HL-60 (cell line): Measurements from ENCODE around the gene ERBIN.

Source experiments
- DNase-seq, 2 experiments: peaks; one replicate each; pipeline ENCODE4 v3.0.0-alpha.2; 2010 to 2020; ENCODE audit warnings: low read depth in 1 of 2, low spot score in 1 of 2
- H3K27ac ChIP-seq: fragments of 250-450 bp; sonication (Bioruptor Pico); replicated peaks from 2 replicates; pipeline ENCODE4 v1.5.1; 2020; ENCODE audit warnings: mild to moderate bottlenecking, moderate library complexity
- H3K27me3 ChIP-seq: fragments of 250-450 bp; sonication (Bioruptor Pico); 2 replicates; pipeline ENCODE4 v1.5.1; 2021; ENCODE audit warnings: mild to moderate bottlenecking, moderate library complexity; ENCODE audit not compliant: insufficient read depth, poor library complexity, severe bottlenecking
- H3K4me3 ChIP-seq: replicated peaks from 2 replicates; pipeline ENCODE4 v1.5.1; 2011; ENCODE audit warnings: mild to moderate bottlenecking, control low read depth, low read length; ENCODE audit not compliant: insufficient read depth
- GABPA ChIP-seq: IDR thresholded peaks from 2 replicates; pipeline ENCODE4 v1.6.1; 2012; ENCODE audit warnings: low read depth
- POLR2AphosphoS5 ChIP-seq: IDR thresholded peaks from 2 replicates; pipeline ENCODE4 v1.6.1; 2012; ENCODE audit warnings: low read depth
- REST ChIP-seq: IDR thresholded peaks from 2 replicates; pipeline ENCODE4 v1.6.1; 2012; ENCODE audit warnings: low read depth; ENCODE audit not compliant: insufficient replicate concordance
- SPI1 ChIP-seq: IDR thresholded peaks from 2 replicates; pipeline ENCODE4 v1.6.1; 2012; ENCODE audit warnings: low read depth, mild to moderate bottlenecking, borderline replicate concordance
- TF ChIP-seq, protein P1 (sequence below): IDR thresholded peaks from one replicate; pipeline ENCODE4 v1.5.1; 2011; ENCODE audit warnings: low read length, control low read depth, inconsistent platforms; ENCODE audit not compliant: insufficient read depth

ERBIN gene

GRCh38 chr5:65986050-65986451 lies 59.7 kb downstream of the ERBIN start:
- DNase-seq: no peak
- Histone ChIP-seq H3K27ac (no peak overlapping the region), H3K4me3 (no peak overlapping the region), H3K27me3 (no peaks in the 10 kb centered on the region)
- TF ChIP-seq, protein P1, sequence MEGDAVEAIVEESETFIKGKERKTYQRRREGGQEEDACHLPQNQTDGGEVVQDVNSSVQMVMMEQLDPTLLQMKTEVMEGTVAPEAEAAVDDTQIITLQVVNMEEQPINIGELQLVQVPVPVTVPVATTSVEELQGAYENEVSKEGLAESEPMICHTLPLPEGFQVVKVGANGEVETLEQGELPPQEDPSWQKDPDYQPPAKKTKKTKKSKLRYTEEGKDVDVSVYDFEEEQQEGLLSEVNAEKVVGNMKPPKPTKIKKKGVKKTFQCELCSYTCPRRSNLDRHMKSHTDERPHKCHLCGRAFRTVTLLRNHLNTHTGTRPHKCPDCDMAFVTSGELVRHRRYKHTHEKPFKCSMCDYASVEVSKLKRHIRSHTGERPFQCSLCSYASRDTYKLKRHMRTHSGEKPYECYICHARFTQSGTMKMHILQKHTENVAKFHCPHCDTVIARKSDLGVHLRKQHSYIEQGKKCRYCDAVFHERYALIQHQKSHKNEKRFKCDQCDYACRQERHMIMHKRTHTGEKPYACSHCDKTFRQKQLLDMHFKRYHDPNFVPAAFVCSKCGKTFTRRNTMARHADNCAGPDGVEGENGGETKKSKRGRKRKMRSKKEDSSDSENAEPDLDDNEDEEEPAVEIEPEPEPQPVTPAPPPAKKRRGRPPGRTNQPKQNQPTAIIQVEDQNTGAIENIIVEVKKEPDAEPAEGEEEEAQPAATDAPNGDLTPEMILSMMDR: no peak
- TF ChIP-seq POLR2AphosphoS5: no peak
- TF ChIP-seq SPI1: no peak
- TF ChIP-seq GABPA: no peak
- no peak for TF ChIP-seq REST

DNA sequence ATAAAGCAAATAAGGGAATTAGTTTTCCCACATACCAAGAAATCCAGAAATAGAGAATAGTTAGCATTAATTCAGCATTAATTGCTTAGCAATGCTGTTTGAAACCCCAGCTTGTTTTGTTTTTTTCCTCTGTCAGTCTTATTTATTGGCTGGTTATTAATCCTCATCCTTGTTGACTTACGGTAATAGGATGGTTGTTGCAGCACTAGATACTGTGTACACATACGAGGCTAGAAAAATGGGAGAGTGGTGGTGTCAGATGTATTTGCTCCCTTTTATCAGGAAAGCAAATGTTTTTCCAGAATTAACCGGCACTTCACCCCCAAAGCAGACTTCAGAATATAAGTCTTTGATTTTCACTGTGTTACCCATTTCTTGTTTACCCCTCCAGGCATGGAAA lies 60.4 kb downstream of the ERBIN start:
- TF ChIP-seq REST (no peak), POLR2AphosphoS5 (no peak), SPI1 (no peak)
- TF ChIP-seq, protein P1: no peak
- no peak overlapping the region for H3K27ac ChIP-seq
- no peak overlapping the region for H3K4me3 ChIP-seq
- DNase-seq: no peak
- H3K27me3 ChIP-seq: no peaks in the 10 kb centered on the region

DNA sequence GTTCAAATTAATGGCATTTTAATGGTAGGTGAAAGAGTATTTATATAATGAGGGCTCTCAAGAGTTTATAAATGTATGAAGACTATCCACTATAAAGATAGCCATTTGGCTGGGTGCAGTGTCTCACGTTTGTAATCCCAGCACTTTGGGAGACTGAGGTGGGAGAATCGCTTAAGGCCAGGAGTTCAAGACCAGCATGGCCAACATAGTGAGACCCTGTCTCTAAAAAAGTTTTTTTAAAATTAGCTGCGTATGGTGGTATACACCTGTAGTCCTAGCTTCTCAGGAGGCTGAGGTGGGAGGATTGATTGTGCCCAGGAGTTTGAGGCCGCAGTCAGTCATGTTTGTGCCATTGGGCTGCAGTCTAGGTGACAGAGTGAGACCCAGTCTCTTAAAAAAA lies 61.6 kb downstream of the ERBIN start:
- Histone ChIP-seq H3K4me3 (no peak overlapping the region), H3K27me3 (no peaks in the 10 kb centered on the region), H3K27ac (no peak overlapping the region)
- TF ChIP-seq, protein P1: no peak
- TF ChIP-seq REST (no peak), SPI1 (no peak), POLR2AphosphoS5 (no peak), GABPA (no peak)
- DNase-seq: no peak
